ENCODE results near the gene PPY.

GRCh38 chr17:43951750-43952149 is 9.5 kb upstream of the PPY start:
- TF ChIP-seq CTCF (conservative IDR thresholded peaks at IDR 0.05; ENCODE audit: low read length): no peak
- TF ChIP-seq EZH2phosphoT487 (IDR thresholded peaks at IDR 0.05; ENCODE audit: borderline replicate concordance): no peak
